Activated naive CD4-positive, alpha-beta T cell (primary cell): ENCODE data around the gene NPY5R.

Source experiments
- DNase-seq, 4 experiments: peaks; one replicate each; lab custom pipeline; 2025; lab: John Stamatoyannopoulos, UW

NPY5R gene

GRCh38 chr4:163384926-163385325 is 41.2 kb downstream of the NPY5R start:
- no peak for DNase-seq

- DNase-seq, result no peak
Observed at GRCh38 chr4:163385466-163385865, 41.8 kb downstream of the NPY5R start.

- no peak for DNase-seq
Observed at GRCh38 chr4:163391756-163392155, 48.1 kb downstream of the NPY5R start.

GRCh38 chr4:163392328-163392727 is 48.6 kb downstream of the NPY5R start:
- no peak for DNase-seq

GRCh38 chr4:163393471-163393870 is 49.8 kb downstream of the NPY5R start:
- no peak for DNase-seq

GRCh38 chr4:163395055-163395454 is 51.4 kb downstream of the NPY5R start:
- no peak for DNase-seq

- no peak for DNase-seq
Observed at GRCh38 chr4:163395758-163396157, 52.1 kb downstream of the NPY5R start.

GRCh38 chr4:163398238-163398637 is 54.5 kb downstream of the NPY5R start:
- no peak for DNase-seq

GRCh38 chr4:163400911-163401310 is 57.2 kb downstream of the NPY5R start:
- DNase-seq, result no peak
